K562 (cell line): ENCODE results near the gene USP2. TPM values are rescaled to one million over a fixed set of nuclear protein-coding genes. Genes with fewer than 3 reads are reported as not detected.
A peak's percentile ranks its signal among the peaks of the same experiment; 100 is the strongest.

Experiments used
- ATAC-seq: fragments of 200-7000 bp; cut with Tn5 transposase; 3 replicates; pipeline ENCODE4 v1.9.1; 2020; ENCODE audit warnings: moderate library complexity
- BruUV-seq: library from RNA; stranded (reverse); fragments of 400-500 nt; replicated peaks from 2 replicates; lab custom pipeline; 2021; lab: Mats Ljungman, UMichigan
- CTCF ChIA-PET: fragments of 300-600 bp; formaldehyde crosslinking; extraction: SDS; loops from one replicate; lab custom pipeline; 2021; ENCODE audit warnings: low intra/inter-chr PET ratio; lab: Yijun Ruan, JAX
- POLR2A ChIA-PET: fragments of 300-600, 350-650 bp; sonication (Branson Sonifier 250); formaldehyde crosslinking; extraction: SDS; loops from one replicate; lab custom pipeline; 2021; ENCODE audit warnings: antibody characterized with exemption, inconsistent platforms; lab: Yijun Ruan, JAX
- DNase-seq, 4 experiments: peaks; one replicate each; pipeline versions ENCODE4 v3.0.0 to v3.0.0-alpha.2; 2011 to 2018; ENCODE audit warnings: low spot score in 3 of 4, mixed read lengths in 3 of 4; ENCODE audit errors: extremely low read depth in 1 of 4
- FAIRE-seq: peaks from 2 replicates; lab custom pipeline; 2011; peaks lifted over from hg19 to GRCh38; lab: Jason Lieb, UNC
- H2AFZ ChIP-seq: 2 replicates; pipeline ENCODE4 v1.6.0; 2011; ENCODE audit warnings: low read depth, low read length, control low read depth, inconsistent platforms
- H3K27ac ChIP-seq: fragments of 200-600 bp; 3 replicates; pipeline ENCODE4 v1.8.0; 2011; ENCODE audit warnings: low read depth, mild to moderate bottlenecking, control low read depth, inconsistent platforms, low read length, moderate library complexity, mixed read lengths; ENCODE audit errors: extremely low read depth
- H3K27me3 ChIP-seq, 2 experiments: fragments of 300-600 bp in 1 of 2; 2 replicates in 1 of 2; 3 replicates in 1 of 2; pipeline versions ENCODE4 v1.6.0 to v1.8.0; 2011; ENCODE audit warnings: inconsistent platforms in 2 of 2, low read length in 2 of 2, mild to moderate bottlenecking in 1 of 2, mixed read lengths in 1 of 2, moderate library complexity in 1 of 2; ENCODE audit not compliant: control insufficient read depth in 2 of 2, insufficient read depth in 2 of 2
- H3K36me3 ChIP-seq: fragments of 300-600 bp; 3 replicates; pipeline ENCODE4 v1.8.0; 2011; ENCODE audit warnings: mild to moderate bottlenecking, low read length, inconsistent platforms; ENCODE audit not compliant: control insufficient read depth, insufficient read depth
- H3K4me1 ChIP-seq, 2 experiments: fragments of 200-600 bp in 1 of 2; replicated peaks in 1 of 2; 2 replicates in 1 of 2; 3 replicates in 1 of 2; pipeline versions ENCODE4 v1.5.1 to v1.8.0; 2011; ENCODE audit warnings: inconsistent platforms in 2 of 2, low read length in 2 of 2, mild to moderate bottlenecking in 1 of 2, mixed read lengths in 1 of 2, moderate library complexity in 1 of 2; ENCODE audit not compliant: control insufficient read depth in 2 of 2, insufficient read depth in 2 of 2
- H3K4me2 ChIP-seq: 2 replicates; pipeline ENCODE4 v1.6.1; 2011; ENCODE audit warnings: low read length, control low read depth, inconsistent platforms, mixed read lengths; ENCODE audit not compliant: insufficient read depth
- H3K4me3 ChIP-seq: fragments of 200-600 bp; sonication (generic), shearing (Covaris generic); 2 replicates; pipeline ENCODE4 v1.5.1; 2016; ENCODE audit warnings: control low read depth, inconsistent platforms
- H3K79me2 ChIP-seq: fragments of 200-600 bp; 3 replicates; pipeline ENCODE4 v1.8.0; 2011; ENCODE audit warnings: low read length, inconsistent platforms; ENCODE audit not compliant: control insufficient read depth, insufficient read depth
- H3K9ac ChIP-seq, 2 experiments: 2 replicates each; pipeline versions ENCODE4 v1.6.0 to v1.6.1; 2011; ENCODE audit warnings: low read depth in 2 of 2, low read length in 2 of 2, control low read depth in 1 of 2, inconsistent platforms in 1 of 2, mild to moderate bottlenecking in 1 of 2, mixed read lengths in 1 of 2; ENCODE audit not compliant: insufficient read depth in 1 of 2
- H3K9me1 ChIP-seq: one replicate; pipeline ENCODE4 v1.6.0; 2011; ENCODE audit warnings: inconsistent platforms, mild to moderate bottlenecking, low read length, moderate library complexity; ENCODE audit not compliant: control insufficient read depth, insufficient read depth
- H3K9me3 ChIP-seq: replicated peaks from 2 replicates; pipeline ENCODE4 v1.5.1; 2011; ENCODE audit warnings: low read depth, low read length, inconsistent platforms; ENCODE audit not compliant: control insufficient read depth, insufficient read depth
- H4K20me1 ChIP-seq: replicated peaks from 2 replicates; pipeline ENCODE4 v1.6.1; 2011; ENCODE audit warnings: low read length, inconsistent platforms, mixed read lengths; ENCODE audit not compliant: control insufficient read depth, insufficient read depth
- HSF4 ChIP-seq: fragments of 250-450 bp; sonication (Bioruptor Pico); IDR thresholded peaks from 2 replicates; pipeline ENCODE4 v2.1.2; 2022; ENCODE audit warnings: mild to moderate bottlenecking, moderate library complexity, borderline replicate concordance
- POLR2G ChIP-seq: fragments of 200-400 bp; formaldehyde crosslinking; IDR thresholded peaks from 2 replicates; pipeline ENCODE4 v1.6.1; 2017; ENCODE audit warnings: low read depth, mild to moderate bottlenecking, antibody characterized with exemption, low read length, moderate library complexity
- POLR2H ChIP-seq: IDR thresholded peaks from 2 replicates; pipeline ENCODE4 v1.6.1; 2016; ENCODE audit warnings: missing genetic modification characterization, low read depth, mild to moderate bottlenecking, control low read depth, missing compliant biosample characterization, moderate library complexity
- RBM22 ChIP-seq: fragments of 200-400 bp; formaldehyde crosslinking; IDR thresholded peaks from 2 replicates; pipeline ENCODE4 v1.6.1; 2018; ENCODE audit warnings: low read length, low read depth; ENCODE audit not compliant: poor library complexity, severe bottlenecking
- SMARCA4 ChIP-seq: fragments of 450-650 bp; IDR thresholded peaks from 2 replicates; pipeline ENCODE4 v1.6.1; 2016
- SUPT5H ChIP-seq: fragments of 450-650 bp; IDR thresholded peaks from 2 replicates; pipeline ENCODE4 v1.6.1; 2016
- TAF15 ChIP-seq: fragments of 200-400 bp; formaldehyde crosslinking; IDR thresholded peaks from 2 replicates; pipeline ENCODE4 v1.6.1; 2017; ENCODE audit warnings: mild to moderate bottlenecking, low read depth, low read length, moderate library complexity
- WGBS: fragments of 100-300 bp; shearing (Covaris generic); methylation state at CpG from one replicate; pipeline ENCODE4 v1.1.6; 2016; ENCODE audit warnings: low coverage, mixed read lengths; ENCODE audit not compliant: insufficient coverage; ENCODE audit errors: missing lambda C conversion rate; 5-methylcytosine and 5-hydroxymethylcytosine counted together
- in situ Hi-C: fragments of 300-500 bp; cut with MboI; formaldehyde crosslinking; loops from 4 replicates; pipeline ENCODE4 v1.15.0; 2018; ENCODE audit warnings: inconsistent platforms, mixed read lengths
- intact Hi-C: fragments of 100-400 bp; cut with micrococcal nuclease; formaldehyde crosslinking; loops from 2 replicates; pipeline ENCODE4 v1.14.2; 2022
- polyA plus RNA-seq, 8 experiments: library from polyadenylated mRNA; depleted of rRNA in 4 of 8; stranded (reverse) in 5 of 8; unstranded in 3 of 8; fragments of >200 nt; fragmentation: Nextera tagmentation in 2 of 8; fragmentation: Illumina TruSeq in 1 of 8; extraction: Ambion mirVana in 2 of 8; extraction: Trizol in 1 of 8; gene quantifications; 2 replicates each; pipeline versions ENCODE4 v1.2.1 to v1.2.3, GENCODE V29; 2011 to 2014; ENCODE audit warnings: inconsistent platforms in 1 of 8, missing spikeins in 1 of 8
- total RNA-seq, 7 experiments: library from RNA; depleted of rRNA in 6 of 7; stranded (reverse); fragments of >200 nt in 6 of 7; fragmentation: Illumina TruSeq in 2 of 7; extraction: Trizol in 2 of 7; gene quantifications; 2 replicates each; pipeline versions ENCODE4 v1.2.1 to v1.2.3, GENCODE V29; 2011 to 2021; ENCODE audit warnings: low replicate concordance in 1 of 7
- TF ChIP-seq, protein P1 (sequence below): sonication (generic); formaldehyde crosslinking; IDR thresholded peaks from 2 replicates; pipeline ENCODE4 v1.5.0; 2020; ENCODE audit warnings: missing genetic modification reagents
- TF ChIP-seq, protein P2 (sequence below): fragments of 250-450 bp; sonication (Bioruptor Pico); IDR thresholded peaks from 2 replicates; pipeline ENCODE4 v1.4.0; 2020; ENCODE audit warnings: mild to moderate bottlenecking

Gene USP2
- total and polyA plus RNA-seq, 9 of the 15 experiments (the other 6 are each of a cell fraction or from before 2014, with no cell fraction given), result 2.8 to 16.9 (median 3.9) TPM

DNA sequence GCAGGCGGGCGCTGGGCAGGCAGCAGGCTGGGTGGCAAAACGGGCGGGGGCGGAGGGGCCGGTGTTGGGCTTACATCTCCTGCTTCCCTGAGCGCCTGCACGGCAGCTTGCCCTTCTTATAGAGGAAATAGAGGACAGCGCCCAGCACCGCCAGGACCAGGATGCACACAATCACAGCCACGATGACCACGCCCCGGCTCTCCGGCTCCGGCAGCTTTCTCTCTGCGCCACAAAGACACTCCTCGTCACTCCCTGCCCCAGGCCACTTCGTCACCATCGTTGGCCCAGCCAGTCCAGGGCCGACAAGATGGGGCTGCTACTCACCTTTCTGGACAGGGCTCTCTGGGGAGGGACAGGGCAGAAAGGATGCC lies 70.8 kb downstream of the USP2 start:
- BruUV-seq, result no TSS peak
- POLR2A ChIA-PET, result interaction anchor here (0.6 to 3.2 kb wide), 6 partner anchors 10 to 224 kb away, joined by 3 to 17 read pairs (median 5); no protein-coding TSS in a partner anchor

DNA sequence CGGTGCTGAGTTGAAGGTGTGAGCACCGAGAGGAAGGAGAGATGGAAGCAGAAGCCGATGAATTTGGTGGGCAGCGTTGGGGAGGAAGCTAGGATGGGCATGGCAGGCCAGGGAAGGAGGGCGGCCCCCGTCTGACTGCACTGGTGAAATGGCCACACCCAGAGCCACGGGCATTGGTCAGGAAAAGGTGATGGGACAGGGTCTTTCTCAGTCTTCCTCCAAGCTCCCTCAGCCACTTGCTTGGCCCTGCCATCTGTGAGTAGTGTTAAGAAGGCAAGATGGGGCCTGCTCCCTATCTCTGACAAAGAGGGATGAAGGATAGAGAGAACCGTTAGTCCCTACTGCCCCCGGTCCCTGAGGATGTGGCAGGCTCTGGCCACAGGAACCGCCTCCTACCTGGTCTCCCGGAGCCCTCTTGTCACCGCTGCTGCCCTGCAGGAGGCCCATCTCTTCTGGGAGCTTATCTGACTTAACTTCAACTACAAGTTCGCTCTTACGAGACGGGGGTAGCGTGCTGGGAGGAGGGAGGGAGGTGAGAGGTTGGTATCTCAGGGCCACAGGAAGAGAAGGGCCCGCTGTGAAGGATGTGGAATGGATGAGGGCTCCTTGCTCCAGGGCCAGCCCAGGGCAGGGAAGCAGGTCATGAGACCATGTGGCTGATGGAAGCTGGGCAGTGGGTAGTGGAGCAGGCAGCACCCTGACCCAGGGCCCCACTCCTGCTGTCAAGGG lies 71.4 kb downstream of the USP2 start:
- Histone ChIP-seq H3K9me1 (no peaks in the 10 kb centered on the region), H3K4me1 (peaks cover 0 to 15% of the 10 kb centered on the region in 2 experiments; a peak in 2 of 5 replicates), H4K20me1 (no peaks in the 10 kb centered on the region), H3K27me3 (no peaks in the 10 kb centered on the region), H3K9ac (no peak overlapping the region), H3K4me2 (no peak overlapping the region), H2AFZ (no peak overlapping the region), H3K27ac (no peak overlapping the region), H3K79me2 (peaks cover 3% of the 10 kb centered on the region; the same call in 1 of the 3 replicates), H3K9me3 (no peaks in the 10 kb centered on the region), H3K36me3 (peaks cover 85% of the 10 kb centered on the region; the same call in 2 of the 3 replicates), H3K4me3 (no peak overlapping the region)
- BruUV-seq, result no TSS peak
- ChIA-PET POLR2A (interaction anchor here (0.6 to 3.2 kb wide), 8 partner anchors 7 to 283 kb away, joined by 4 to 17 read pairs (median 5); partner anchors contain the start of gene MCAM), CTCF (no interaction called here)
- no peak; the same call in 2 of the 3 replicates for ATAC-seq
- no peak for DNase-seq
- 64% methylated on average over 15 of the region's 17 CpGs for WGBS
- no peak for FAIRE-seq
- in situ Hi-C loops, result no loop called here
- intact Hi-C loops, result no loop called here
- TF ChIP-seq TAF15, result no peak
- TF ChIP-seq RBM22, result peak; percentile 6
- TF ChIP-seq, protein P1, sequence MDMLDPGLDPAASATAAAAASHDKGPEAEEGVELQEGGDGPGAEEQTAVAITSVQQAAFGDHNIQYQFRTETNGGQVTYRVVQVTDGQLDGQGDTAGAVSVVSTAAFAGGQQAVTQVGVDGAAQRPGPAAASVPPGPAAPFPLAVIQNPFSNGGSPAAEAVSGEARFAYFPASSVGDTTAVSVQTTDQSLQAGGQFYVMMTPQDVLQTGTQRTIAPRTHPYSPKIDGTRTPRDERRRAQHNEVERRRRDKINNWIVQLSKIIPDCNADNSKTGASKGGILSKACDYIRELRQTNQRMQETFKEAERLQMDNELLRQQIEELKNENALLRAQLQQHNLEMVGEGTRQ (CRISPR knock-in tag), result no peak
- TF ChIP-seq SUPT5H, result 0 out of 2 replicates have a peak, but pooled peaks have one; percentile 39
- TF ChIP-seq, protein P2, sequence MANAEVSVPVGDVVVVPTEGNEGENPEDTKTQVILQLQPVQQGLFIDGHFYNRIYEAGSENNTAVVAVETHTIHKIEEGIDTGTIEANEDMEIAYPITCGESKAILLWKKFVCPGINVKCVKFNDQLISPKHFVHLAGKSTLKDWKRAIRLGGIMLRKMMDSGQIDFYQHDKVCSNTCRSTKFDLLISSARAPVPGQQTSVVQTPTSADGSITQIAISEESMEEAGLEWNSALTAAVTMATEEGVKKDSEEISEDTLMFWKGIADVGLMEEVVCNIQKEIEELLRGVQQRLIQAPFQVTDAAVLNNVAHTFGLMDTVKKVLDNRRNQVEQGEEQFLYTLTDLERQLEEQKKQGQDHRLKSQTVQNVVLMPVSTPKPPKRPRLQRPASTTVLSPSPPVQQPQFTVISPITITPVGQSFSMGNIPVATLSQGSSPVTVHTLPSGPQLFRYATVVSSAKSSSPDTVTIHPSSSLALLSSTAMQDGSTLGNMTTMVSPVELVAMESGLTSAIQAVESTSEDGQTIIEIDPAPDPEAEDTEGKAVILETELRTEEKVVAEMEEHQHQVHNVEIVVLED, result no peak
- TF ChIP-seq HSF4 (CRISPR knock-in tag), result no peak
- no peak for TF ChIP-seq POLR2H (tag)

More for the DNA sequence above, 70.8 kb downstream of the USP2 start:
- Histone ChIP-seq H3K36me3 (peaks cover 82% of the 10 kb centered on the region; the same call in 2 of the 3 replicates), H3K79me2 (peaks cover 6% of the 10 kb centered on the region; the same call in 2 of the 3 replicates), H3K9me1 (no peaks in the 10 kb centered on the region), H3K27me3 (no peaks in the 10 kb centered on the region), H4K20me1 (0 out of 2 replicates have a peak, but pooled peaks cover 4% of the 10 kb centered on the region), H3K9ac (0 out of 4 replicates have a peak overlapping the region, but pooled peaks of 1 of the 2 experiments have one; percentile 28), H3K4me3 (no peak overlapping the region), H3K9me3 (no peaks in the 10 kb centered on the region), H3K4me1 (peaks cover under 1 to 20% of the 10 kb centered on the region in 2 experiments; a peak in 3 of 5 replicates), H3K27ac (no peak overlapping the region), H3K4me2 (no peak overlapping the region), H2AFZ (no peak overlapping the region)
- TF ChIP-seq POLR2G, result peak; percentile 32; the same call in 1 of the 2 replicates
- TF ChIP-seq SMARCA4, result no peak
- in situ Hi-C loops (no loop called here), intact Hi-C loops (no loop called here)
- WGBS, result 88% methylated on average over 12 of the region's 20 CpGs
- ATAC-seq (no peak), FAIRE-seq (no peak), DNase-seq (no peak)
- CTCF ChIA-PET, result no interaction called here
